ENCODE data around the gene MAST4.

The MAST4 gene

GRCh38 chr5:66826696-66827095 lies 230.5 kb downstream of the MAST4 start:
- TF ChIP-seq POLR2AphosphoS5 (IDR thresholded peaks at IDR 0.05; ENCODE audit: low read depth) (no peak), SPI1 (IDR thresholded peaks at IDR 0.05; ENCODE audit: borderline replicate concordance, low read depth) (no peak), GABPA (IDR thresholded peaks at IDR 0.05; ENCODE audit: low read depth) (no peak), REST (IDR thresholded peaks at IDR 0.05; ENCODE audit: insufficient replicate concordance, low read depth) (no peak)
- TF ChIP-seq, protein P1, sequence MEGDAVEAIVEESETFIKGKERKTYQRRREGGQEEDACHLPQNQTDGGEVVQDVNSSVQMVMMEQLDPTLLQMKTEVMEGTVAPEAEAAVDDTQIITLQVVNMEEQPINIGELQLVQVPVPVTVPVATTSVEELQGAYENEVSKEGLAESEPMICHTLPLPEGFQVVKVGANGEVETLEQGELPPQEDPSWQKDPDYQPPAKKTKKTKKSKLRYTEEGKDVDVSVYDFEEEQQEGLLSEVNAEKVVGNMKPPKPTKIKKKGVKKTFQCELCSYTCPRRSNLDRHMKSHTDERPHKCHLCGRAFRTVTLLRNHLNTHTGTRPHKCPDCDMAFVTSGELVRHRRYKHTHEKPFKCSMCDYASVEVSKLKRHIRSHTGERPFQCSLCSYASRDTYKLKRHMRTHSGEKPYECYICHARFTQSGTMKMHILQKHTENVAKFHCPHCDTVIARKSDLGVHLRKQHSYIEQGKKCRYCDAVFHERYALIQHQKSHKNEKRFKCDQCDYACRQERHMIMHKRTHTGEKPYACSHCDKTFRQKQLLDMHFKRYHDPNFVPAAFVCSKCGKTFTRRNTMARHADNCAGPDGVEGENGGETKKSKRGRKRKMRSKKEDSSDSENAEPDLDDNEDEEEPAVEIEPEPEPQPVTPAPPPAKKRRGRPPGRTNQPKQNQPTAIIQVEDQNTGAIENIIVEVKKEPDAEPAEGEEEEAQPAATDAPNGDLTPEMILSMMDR (IDR thresholded peaks at IDR 0.05; ENCODE audit: insufficient read depth, low read length) = no peak
- no peak overlapping the region for H3K27ac ChIP-seq (replicated peaks)
- no peak overlapping the region for H3K4me3 ChIP-seq (replicated peaks; ENCODE audit: insufficient read depth, low read length)
- no peak for DNase-seq (ENCODE audit: low read depth in 1 of 2, low spot score in 1 of 2)
- peaks cover 4% of the 10 kb centered on the region for H3K27me3 ChIP-seq (ENCODE audit: insufficient read depth, poor library complexity, severe bottlenecking)

DNA sequence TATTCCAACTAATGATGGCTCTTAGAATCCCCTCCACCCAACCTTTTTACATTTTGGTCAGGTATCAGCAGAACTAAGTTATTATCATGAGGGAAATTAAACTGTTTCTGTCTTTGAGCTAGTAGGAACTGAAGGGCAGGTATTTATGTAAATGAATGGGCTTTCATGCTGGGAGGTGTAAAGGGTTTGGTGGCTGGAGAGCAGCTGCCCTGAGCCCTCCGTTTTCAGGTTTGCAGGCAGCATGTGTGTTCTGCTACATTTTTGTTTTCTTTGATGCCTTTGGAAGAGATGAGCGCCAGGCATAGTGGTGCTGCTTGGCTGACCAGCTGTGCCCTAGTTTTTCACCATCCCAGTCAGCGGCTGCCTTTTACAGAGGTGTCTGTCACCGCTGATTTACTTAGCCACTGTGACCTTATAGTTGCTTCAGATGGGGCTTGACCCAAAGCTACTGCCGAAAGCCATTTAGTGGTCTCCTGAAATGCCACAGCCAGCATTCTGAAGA lies 231.9 kb downstream of the MAST4 start:
- Histone ChIP-seq H3K27ac (replicated peaks) (no peak overlapping the region), H3K27me3 (ENCODE audit: insufficient read depth, poor library complexity, severe bottlenecking) (peaks cover 4% of the 10 kb centered on the region), H3K4me3 (replicated peaks; ENCODE audit: insufficient read depth, low read length) (no peak overlapping the region)
- DNase-seq (ENCODE audit: low read depth in 1 of 2, low spot score in 1 of 2) = no peak
- no peak for TF ChIP-seq SPI1 (IDR thresholded peaks at IDR 0.05; ENCODE audit: borderline replicate concordance, low read depth)
- TF ChIP-seq REST (IDR thresholded peaks at IDR 0.05; ENCODE audit: insufficient replicate concordance, low read depth) = no peak
- no peak for TF ChIP-seq GABPA (IDR thresholded peaks at IDR 0.05; ENCODE audit: low read depth)

DNA sequence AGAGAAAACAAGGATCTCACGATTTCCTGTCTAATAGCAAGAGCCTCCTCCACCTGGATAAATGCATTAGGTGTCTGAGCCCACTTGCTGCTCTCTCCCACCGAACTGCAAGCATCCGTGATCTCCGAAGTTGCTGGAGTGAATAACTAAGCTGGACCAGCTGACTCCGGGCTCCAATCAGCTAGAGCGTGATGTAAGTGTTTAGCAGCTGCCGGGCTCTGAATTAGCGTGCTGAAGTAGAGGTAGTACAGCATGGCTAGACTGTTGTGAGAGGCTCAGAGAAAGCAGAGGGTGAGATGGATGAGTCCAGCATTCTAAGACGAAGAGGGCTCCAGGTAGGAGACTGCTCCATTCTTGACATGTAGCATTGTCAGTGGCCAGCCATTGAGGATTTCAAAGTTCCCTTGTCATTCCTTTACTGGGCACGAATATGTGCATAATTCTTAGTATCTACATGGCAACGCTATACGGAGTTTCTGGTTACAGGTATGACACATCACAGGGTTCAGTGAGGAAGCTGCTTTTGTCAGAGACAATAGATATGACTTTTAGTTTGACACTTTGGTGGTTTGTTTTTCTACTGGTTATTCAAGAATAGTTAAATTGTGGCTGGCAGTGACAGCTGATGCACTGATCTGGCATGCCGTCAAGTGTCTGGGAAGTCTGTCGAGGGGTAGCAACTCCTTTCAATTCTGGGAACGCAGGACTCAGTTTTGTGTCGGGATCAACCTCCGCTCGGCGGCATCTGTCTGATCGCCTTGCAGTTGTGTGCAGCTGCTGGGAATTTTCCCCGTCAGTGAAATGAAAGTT lies 232.6 kb downstream of the MAST4 start:
- Histone ChIP-seq H3K4me3 (replicated peaks; ENCODE audit: insufficient read depth, low read length) (peak overlapping the region; percentile 24), H3K27ac (replicated peaks) (no peak overlapping the region)

More for the DNA sequence above, 232.6 kb downstream of the MAST4 start:
- no peak for DNase-seq (ENCODE audit: low read depth in 1 of 2, low spot score in 1 of 2)
- TF ChIP-seq SPI1 (IDR thresholded peaks at IDR 0.05; ENCODE audit: borderline replicate concordance, low read depth) (no peak), GABPA (IDR thresholded peaks at IDR 0.05; ENCODE audit: low read depth) (no peak), REST (IDR thresholded peaks at IDR 0.05; ENCODE audit: insufficient replicate concordance, low read depth) (no peak), POLR2AphosphoS5 (IDR thresholded peaks at IDR 0.05; ENCODE audit: low read depth) (no peak)
- TF ChIP-seq, protein P1 (IDR thresholded peaks at IDR 0.05; ENCODE audit: insufficient read depth, low read length) = no peak
- peaks cover 4% of the 10 kb centered on the region for H3K27me3 ChIP-seq (ENCODE audit: insufficient read depth, poor library complexity, severe bottlenecking)
